GM12878 (cell line): ENCODE results near the gene KCNJ14. TPM values are rescaled to one million over a fixed set of nuclear protein-coding genes. Genes with fewer than 3 reads are reported as not detected.

Source experiments
- GABPA ChIP-seq: IDR thresholded peaks from 2 replicates; pipeline ENCODE4 v1.6.1; 2014; ENCODE audit warnings: antibody characterized with exemption, low read depth, mild to moderate bottlenecking, inconsistent platforms
- LARP7 ChIP-seq: fragments of 450-650 bp; IDR thresholded peaks from 2 replicates; pipeline ENCODE4 v1.6.1; 2017; ENCODE audit warnings: mild to moderate bottlenecking
- YY1 ChIP-seq: IDR thresholded peaks from 2 replicates; pipeline ENCODE4 v1.6.1; 2011; ENCODE audit warnings: low read depth, mild to moderate bottlenecking, low read length
- polyA plus RNA-seq, 11 experiments: library from polyadenylated mRNA; depleted of rRNA in 4 of 11; unstranded in 6 of 11; stranded (reverse) in 5 of 11; fragments of >200 nt; fragmentation: Nextera tagmentation in 4 of 11; fragmentation: Illumina TruSeq in 1 of 11; extraction: Ambion mirVana in 4 of 11; extraction: Trizol in 1 of 11; gene quantifications; 1 replicate in 1 of 11; 2 replicates in 10 of 11; pipeline versions ENCODE4 v1.2.1 to v1.2.3, GENCODE V29; 2011 to 2016; ENCODE audit warnings: inconsistent platforms in 2 of 11, missing spikeins in 2 of 11, low read depth in 1 of 11
- total RNA-seq, 4 experiments: library from RNA; depleted of rRNA in 3 of 4; stranded (reverse); fragments of >200 nt in 3 of 4; fragmentation: Illumina TruSeq in 1 of 4; extraction: Trizol in 1 of 4; gene quantifications; 2 replicates each; pipeline versions ENCODE4 v1.2.1 to v1.2.3, GENCODE V29; 2013 to 2021
- TF ChIP-seq, protein P1 (sequence below), 3 experiments: IDR thresholded peaks in 2 of 3; conservative IDR thresholded peaks in 1 of 3; 2 replicates each; pipeline ENCODE4 v1.5.1; 2011; ENCODE audit warnings: low read depth in 3 of 3, low read length in 3 of 3, mild to moderate bottlenecking in 3 of 3, control low read depth in 2 of 3, moderate library complexity in 2 of 3, inconsistent platforms in 1 of 3, mixed read lengths in 1 of 3; ENCODE audit not compliant: control insufficient read depth in 2 of 3, insufficient read depth in 1 of 3; ENCODE audit errors: extremely low read depth in 1 of 3
- TF ChIP-seq, protein P2 (sequence below): fragments of 450-650 bp; IDR thresholded peaks from 2 replicates; pipeline ENCODE4 v1.6.1; 2016; ENCODE audit warnings: mild to moderate bottlenecking, moderate library complexity, borderline replicate concordance
- TF ChIP-seq, protein P3 (sequence below): fragments of 450-650 bp; conservative IDR thresholded peaks from 2 replicates; pipeline ENCODE4 v1.6.1; 2017; ENCODE audit warnings: mild to moderate bottlenecking, moderate library complexity

Gene KCNJ14
- total and polyA plus RNA-seq, 10 of the 15 experiments (the other 5 are each of a cell fraction or from before 2014, with no cell fraction given) = 0.24 to 1.4 (median 0.42) TPM

DNA sequence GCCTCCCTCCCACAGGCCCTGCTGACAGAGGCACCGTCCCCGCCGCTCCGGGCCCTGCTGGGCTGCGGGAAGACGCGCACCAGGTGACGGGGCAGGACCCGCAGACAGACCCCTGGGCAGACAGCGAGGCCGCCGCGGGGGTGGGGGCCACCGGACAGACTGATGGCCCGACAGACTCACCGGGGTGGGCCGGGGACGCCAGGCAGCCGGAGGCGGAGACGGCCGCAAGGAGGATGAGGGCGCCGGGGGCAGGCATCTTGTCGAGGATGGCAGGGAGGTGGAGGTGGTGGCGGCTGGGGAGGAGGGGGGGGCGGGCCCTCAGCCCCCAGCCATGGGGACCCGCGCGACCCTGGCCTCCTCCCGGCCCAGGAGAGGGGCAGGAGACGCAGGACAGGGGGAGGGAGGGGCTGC lies 56.0 kb downstream of the KCNJ14 start (continued):
- TF ChIP-seq, protein P1, sequence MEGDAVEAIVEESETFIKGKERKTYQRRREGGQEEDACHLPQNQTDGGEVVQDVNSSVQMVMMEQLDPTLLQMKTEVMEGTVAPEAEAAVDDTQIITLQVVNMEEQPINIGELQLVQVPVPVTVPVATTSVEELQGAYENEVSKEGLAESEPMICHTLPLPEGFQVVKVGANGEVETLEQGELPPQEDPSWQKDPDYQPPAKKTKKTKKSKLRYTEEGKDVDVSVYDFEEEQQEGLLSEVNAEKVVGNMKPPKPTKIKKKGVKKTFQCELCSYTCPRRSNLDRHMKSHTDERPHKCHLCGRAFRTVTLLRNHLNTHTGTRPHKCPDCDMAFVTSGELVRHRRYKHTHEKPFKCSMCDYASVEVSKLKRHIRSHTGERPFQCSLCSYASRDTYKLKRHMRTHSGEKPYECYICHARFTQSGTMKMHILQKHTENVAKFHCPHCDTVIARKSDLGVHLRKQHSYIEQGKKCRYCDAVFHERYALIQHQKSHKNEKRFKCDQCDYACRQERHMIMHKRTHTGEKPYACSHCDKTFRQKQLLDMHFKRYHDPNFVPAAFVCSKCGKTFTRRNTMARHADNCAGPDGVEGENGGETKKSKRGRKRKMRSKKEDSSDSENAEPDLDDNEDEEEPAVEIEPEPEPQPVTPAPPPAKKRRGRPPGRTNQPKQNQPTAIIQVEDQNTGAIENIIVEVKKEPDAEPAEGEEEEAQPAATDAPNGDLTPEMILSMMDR (IDR thresholded peaks at IDR 0.05 in 2 of 3, conservative IDR thresholded peaks at IDR 0.05 in 1 of 3; ENCODE audit: control insufficient read depth in 2 of 3, extremely low read depth in 1 of 3, insufficient read depth in 1 of 3, low read depth in 3 of 3, low read length in 3 of 3) = no peak
- TF ChIP-seq, protein P2, sequence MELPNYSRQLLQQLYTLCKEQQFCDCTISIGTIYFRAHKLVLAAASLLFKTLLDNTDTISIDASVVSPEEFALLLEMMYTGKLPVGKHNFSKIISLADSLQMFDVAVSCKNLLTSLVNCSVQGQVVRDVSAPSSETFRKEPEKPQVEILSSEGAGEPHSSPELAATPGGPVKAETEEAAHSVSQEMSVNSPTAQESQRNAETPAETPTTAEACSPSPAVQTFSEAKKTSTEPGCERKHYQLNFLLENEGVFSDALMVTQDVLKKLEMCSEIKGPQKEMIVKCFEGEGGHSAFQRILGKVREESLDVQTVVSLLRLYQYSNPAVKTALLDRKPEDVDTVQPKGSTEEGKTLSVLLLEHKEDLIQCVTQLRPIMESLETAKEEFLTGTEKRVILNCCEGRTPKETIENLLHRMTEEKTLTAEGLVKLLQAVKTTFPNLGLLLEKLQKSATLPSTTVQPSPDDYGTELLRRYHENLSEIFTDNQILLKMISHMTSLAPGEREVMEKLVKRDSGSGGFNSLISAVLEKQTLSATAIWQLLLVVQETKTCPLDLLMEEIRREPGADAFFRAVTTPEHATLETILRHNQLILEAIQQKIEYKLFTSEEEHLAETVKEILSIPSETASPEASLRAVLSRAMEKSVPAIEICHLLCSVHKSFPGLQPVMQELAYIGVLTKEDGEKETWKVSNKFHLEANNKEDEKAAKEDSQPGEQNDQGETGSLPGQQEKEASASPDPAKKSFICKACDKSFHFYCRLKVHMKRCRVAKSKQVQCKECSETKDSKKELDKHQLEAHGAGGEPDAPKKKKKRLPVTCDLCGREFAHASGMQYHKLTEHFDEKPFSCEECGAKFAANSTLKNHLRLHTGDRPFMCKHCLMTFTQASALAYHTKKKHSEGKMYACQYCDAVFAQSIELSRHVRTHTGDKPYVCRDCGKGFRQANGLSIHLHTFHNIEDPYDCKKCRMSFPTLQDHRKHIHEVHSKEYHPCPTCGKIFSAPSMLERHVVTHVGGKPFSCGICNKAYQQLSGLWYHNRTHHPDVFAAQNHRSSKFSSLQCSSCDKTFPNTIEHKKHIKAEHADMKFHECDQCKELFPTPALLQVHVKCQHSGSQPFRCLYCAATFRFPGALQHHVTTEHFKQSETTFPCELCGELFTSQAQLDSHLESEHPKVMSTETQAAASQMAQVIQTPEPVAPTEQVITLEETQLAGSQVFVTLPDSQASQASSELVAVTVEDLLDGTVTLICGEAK = no peak
- TF ChIP-seq YY1 (no peak), GABPA (no peak), LARP7 (no peak)
- TF ChIP-seq, protein P3, sequence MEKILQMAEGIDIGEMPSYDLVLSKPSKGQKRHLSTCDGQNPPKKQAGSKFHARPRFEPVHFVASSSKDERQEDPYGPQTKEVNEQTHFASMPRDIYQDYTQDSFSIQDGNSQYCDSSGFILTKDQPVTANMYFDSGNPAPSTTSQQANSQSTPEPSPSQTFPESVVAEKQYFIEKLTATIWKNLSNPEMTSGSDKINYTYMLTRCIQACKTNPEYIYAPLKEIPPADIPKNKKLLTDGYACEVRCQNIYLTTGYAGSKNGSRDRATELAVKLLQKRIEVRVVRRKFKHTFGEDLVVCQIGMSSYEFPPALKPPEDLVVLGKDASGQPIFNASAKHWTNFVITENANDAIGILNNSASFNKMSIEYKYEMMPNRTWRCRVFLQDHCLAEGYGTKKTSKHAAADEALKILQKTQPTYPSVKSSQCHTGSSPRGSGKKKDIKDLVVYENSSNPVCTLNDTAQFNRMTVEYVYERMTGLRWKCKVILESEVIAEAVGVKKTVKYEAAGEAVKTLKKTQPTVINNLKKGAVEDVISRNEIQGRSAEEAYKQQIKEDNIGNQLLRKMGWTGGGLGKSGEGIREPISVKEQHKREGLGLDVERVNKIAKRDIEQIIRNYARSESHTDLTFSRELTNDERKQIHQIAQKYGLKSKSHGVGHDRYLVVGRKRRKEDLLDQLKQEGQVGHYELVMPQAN = no peak
- TF ChIP-seq, all 136 proteins: peak for 0
